Stimulated activated naive CD4-positive, alpha-beta T cell (primary cell): ENCODE measurements around the gene COP1.

Experiments used
- DNase-seq, 6 experiments: peaks; one replicate each; lab custom pipeline; 2025; lab: John Stamatoyannopoulos, UW

COP1 gene

GRCh38 chr1:176199707-176200106 is 7.4 kb downstream of the COP1 start:
- no peak for DNase-seq

GRCh38 chr1:176198413-176198812 is 8.7 kb downstream of the COP1 start:
- DNase-seq: no peak

- no peak for DNase-seq
Observed at GRCh38 chr1:176196728-176197127, 10.4 kb downstream of the COP1 start.

- DNase-seq: no peak
Observed at GRCh38 chr1:176195547-176195946, 11.5 kb downstream of the COP1 start.

GRCh38 chr1:176193663-176194062 is 13.4 kb downstream of the COP1 start:
- no peak for DNase-seq

GRCh38 chr1:176193023-176193422 is 14.1 kb downstream of the COP1 start:
- DNase-seq: no peak

GRCh38 chr1:176188604-176189003 is 18.5 kb downstream of the COP1 start:
- no peak for DNase-seq

GRCh38 chr1:176187001-176187400 is 20.1 kb downstream of the COP1 start:
- no peak for DNase-seq

GRCh38 chr1:176183618-176184017 is 23.5 kb downstream of the COP1 start:
- DNase-seq: no peak

- DNase-seq: no peak
Observed at GRCh38 chr1:176178316-176178715, 28.8 kb downstream of the COP1 start.

- DNase-seq: no peak
Observed at GRCh38 chr1:176177764-176178163, 29.3 kb downstream of the COP1 start.

GRCh38 chr1:176174108-176174507 is 33.0 kb downstream of the COP1 start:
- no peak for DNase-seq

GRCh38 chr1:176172215-176172614 is 34.9 kb downstream of the COP1 start:
- DNase-seq: no peak

- no peak for DNase-seq
Observed at GRCh38 chr1:176167210-176167609, 39.9 kb downstream of the COP1 start.

GRCh38 chr1:176165573-176165972 is 41.5 kb downstream of the COP1 start:
- no peak for DNase-seq

GRCh38 chr1:176164014-176164678 is 42.9 kb downstream of the COP1 start:
- DNase-seq: no peak

GRCh38 chr1:176159993-176160392 is 47.1 kb downstream of the COP1 start:
- DNase-seq: no peak

GRCh38 chr1:176157995-176158394 is 49.1 kb downstream of the COP1 start:
- DNase-seq: no peak

- no peak for DNase-seq
Observed at GRCh38 chr1:176149939-176150807, 56.9 kb downstream of the COP1 start.

GRCh38 chr1:176144526-176144925 is 62.6 kb downstream of the COP1 start:
- no peak for DNase-seq

- no peak for DNase-seq
Observed at GRCh38 chr1:176142973-176143372, 64.1 kb downstream of the COP1 start.

- DNase-seq: no peak
Observed at GRCh38 chr1:176141449-176141848, 65.6 kb downstream of the COP1 start.

- no peak for DNase-seq
Observed at GRCh38 chr1:176136891-176137290, 70.2 kb downstream of the COP1 start.
